Fibroblast of skin of right quadriceps (primary cell): ENCODE measurements around the gene RIMKLB.
"Not testable (repeated sequence)": the region's sequence is repeated elsewhere in the genome, so short reads cannot be mapped to it uniquely, and the experiment has no call there.

Experiments
- DNase-seq: peaks from one replicate; pipeline ENCODE4 v3.0.0-alpha.2; 2013

Gene RIMKLB

DNA sequence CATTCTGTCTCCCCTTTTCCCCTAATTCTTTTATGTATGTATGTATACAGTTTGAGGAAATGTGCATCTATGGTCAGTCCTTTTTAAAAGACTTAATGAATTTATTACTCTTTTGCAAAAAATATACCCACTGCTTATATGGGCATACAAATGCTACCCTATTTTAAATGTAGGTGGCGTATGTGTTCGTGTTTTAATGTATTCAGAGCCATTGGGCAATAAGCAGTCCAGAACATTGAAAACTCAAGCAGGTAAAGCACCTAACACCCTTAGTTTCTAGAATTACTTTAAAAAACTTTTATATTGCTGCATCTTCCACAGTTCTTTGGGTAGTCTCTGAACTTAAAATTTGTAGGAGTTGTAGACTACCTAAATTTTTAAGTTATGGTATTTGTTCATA, 82.1 kb downstream of the RIMKLB start:
- no peak for DNase-seq

GRCh38 chr12:8780389-8780788, 82.6 kb downstream of the RIMKLB start:
- peak; percentile 15 for DNase-seq

DNA sequence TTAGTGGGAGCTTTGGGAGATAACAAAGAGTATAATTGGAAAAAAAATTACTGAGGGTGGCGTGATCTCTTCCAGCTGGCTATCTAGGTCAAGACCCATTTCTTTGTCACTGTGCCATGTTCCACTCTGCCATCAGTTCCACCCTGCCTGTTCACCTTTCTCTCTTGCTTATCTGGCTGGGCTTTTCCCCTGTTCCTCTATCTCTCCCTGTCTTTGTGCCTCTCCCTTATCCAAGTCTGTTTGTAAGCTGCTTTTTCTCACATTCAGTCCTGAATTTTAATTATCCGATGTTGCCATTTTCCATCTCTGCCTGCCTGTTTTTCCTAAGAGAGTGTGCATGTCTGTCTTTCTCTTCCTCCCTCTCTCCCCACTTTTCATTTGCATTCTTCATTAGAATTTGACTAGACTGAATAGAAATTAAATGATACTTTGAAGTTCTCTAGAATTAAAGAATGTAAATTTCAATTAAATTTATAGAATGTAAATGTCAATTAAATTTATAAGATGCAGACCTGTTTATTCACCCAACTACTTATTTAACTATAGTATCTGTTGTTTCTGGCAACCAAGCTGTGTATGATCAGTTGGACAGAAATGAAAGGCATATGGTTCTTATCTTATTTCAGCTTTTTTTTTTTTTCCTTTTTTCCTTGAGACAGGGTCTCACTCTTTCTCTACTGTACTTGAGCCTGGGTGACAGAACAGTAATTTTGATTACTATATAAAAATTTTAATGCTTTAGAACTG, 83.8 kb downstream of the RIMKLB start:
- no peak for DNase-seq

- no peak for DNase-seq
These were observed 86.6 kb downstream of the RIMKLB start for GRCh38 chr12:8784290-8784888.

DNA sequence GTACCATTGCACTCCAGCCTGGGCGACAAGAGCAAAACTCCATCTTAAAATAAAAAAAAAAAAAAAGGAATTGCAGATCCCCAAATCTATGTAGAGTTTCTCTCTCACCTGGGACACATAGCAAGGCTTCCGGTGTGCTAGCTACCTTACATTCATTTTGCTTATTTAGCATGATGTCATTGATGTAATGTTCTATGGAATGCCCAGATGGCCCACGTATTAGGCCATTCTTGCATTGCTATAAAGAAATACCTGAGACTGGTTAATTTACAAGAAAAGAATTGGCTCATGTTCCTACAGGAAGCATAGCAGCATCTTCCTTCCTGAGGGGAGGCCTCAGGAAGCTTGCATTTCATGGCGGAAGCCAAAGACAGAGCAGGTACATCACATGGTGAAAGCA, 87.7 kb downstream of the RIMKLB start:
- no peak for DNase-seq

- DNase-seq = not testable (repeated sequence)
These were observed 89.4 kb downstream of the RIMKLB start for GRCh38 chr12:8787206-8787605.

DNA sequence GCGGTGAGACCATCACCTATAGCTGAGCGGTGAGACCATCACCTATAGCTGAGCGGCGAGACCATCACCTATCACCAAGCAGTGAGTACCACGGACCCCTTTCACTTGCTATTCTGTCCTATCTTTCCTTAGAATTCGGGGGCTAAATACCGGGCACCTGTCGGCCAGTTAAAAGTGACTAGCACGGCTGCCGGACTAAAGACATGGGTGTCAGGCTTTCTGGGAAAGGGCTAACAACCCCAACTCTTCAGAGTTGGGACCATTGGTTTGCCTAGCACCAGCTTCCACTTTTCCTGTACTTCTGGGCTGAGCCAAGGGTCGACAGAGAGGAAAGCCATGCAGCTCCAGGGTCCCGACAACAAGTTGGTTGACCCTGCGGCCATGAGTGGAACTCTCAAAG, 90.9 kb downstream of the RIMKLB start:
- DNase-seq = not testable (repeated sequence)

DNA sequence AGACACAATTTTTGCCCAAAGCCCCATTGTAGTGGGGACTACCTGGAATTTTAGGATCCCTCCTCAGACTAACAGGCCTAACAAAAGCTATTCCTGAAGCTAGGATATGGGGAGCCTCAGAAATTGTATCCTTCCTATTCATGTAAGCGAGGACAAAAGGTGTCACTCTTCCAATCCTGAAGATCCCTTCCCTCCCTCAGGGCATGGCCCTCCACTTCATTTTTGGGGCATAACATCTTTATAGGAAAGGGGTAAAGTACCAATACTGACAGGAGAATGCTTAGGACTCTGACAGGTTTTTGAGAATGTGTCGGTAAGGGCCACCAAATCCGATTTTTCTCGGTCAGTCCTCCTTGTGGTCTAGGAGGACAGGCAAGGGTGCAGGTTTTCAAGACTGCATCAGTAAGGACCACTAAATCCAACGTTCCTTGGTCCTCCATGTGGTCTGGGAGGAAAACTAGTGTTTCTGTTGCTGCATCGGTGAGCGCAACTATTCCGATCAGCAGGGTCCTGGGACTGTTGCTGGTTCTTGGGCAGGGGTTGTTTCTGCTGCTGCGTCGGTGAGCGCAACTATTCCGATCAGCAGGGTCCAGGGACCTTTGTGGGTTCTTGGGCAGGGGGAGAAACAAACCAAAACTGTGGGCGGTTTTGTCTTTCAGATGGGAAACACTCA, 91.7 kb downstream of the RIMKLB start:
- not testable (repeated sequence) for DNase-seq

GRCh38 chr12:8793226-8793625, 95.4 kb downstream of the RIMKLB start:
- not testable (repeated sequence) for DNase-seq

GRCh38 chr12:8794611-8795010, 96.8 kb downstream of the RIMKLB start:
- not testable (repeated sequence) for DNase-seq

GRCh38 chr12:8796831-8797626, 99.2 kb downstream of the RIMKLB start:
- no peak for DNase-seq

- DNase-seq = not testable (repeated sequence)
These were observed 103.4 kb downstream of the RIMKLB start for GRCh38 chr12:8801213-8801612.

DNA sequence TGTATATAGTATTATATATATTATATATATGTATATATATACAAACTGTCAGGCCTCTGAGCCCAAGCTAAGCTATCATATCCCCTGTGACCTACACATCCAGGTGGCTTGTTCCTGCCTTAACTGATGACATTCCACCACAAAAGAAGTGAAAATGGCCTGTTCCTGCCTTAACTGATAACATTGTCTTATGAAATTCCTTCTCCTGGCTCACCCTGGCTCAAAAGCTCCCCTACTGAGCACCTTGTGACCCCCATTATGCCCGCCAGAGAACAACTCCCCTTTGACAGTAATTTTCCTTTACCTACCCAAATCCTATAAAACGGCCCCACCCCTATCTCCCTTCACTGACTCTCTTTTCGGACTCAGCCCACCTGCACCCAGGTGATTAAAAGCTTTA, 107.0 kb downstream of the RIMKLB start:
- DNase-seq = not testable (repeated sequence)

DNA sequence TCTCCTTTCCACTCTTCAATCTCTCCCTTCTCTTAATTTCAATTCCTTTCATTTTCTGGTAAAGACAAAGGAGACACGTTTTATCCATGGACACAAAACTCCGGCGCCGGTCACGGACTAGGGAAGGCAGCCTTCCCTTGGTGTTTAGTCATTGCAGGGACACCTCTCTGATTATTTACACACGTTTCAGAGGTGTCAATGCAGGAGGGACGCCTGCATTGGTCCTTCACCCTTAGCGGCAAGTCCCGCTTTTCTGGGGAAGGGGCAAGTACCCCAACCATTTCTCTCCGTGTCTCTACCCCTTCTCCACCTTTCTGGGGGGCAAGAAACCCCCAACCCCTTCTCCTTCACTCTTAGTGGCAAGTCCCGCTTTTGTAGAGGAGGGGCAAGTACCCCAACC, 107.7 kb downstream of the RIMKLB start:
- DNase-seq = not testable (repeated sequence)

- DNase-seq = peak; percentile 15
These were observed 109.3 kb downstream of the RIMKLB start for GRCh38 chr12:8807084-8807483.

DNA sequence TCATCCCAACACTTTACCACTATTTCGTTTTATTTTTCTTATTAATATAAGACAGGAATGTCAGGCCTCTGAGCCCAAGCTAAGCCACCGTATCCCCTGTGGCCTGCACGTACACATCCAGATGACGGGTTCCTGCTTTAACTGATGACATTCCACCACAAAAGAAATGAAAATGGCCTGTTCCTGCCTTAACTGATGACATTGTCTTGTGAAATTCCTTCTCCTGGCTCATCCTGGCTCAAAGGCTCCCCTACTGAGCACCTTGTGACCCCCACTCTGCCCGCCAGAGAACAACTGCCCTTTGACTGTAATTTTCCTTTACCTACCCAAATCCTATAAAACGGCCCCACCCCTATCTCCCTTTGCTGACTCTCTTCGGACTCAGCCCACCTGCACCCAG, 112.3 kb downstream of the RIMKLB start:
- DNase-seq = not testable (repeated sequence)

- DNase-seq = no peak
These were observed 116.0 kb downstream of the RIMKLB start for GRCh38 chr12:8813572-8814357.

GRCh38 chr12:8816448-8817050, 118.8 kb downstream of the RIMKLB start:
- DNase-seq = no peak

DNA sequence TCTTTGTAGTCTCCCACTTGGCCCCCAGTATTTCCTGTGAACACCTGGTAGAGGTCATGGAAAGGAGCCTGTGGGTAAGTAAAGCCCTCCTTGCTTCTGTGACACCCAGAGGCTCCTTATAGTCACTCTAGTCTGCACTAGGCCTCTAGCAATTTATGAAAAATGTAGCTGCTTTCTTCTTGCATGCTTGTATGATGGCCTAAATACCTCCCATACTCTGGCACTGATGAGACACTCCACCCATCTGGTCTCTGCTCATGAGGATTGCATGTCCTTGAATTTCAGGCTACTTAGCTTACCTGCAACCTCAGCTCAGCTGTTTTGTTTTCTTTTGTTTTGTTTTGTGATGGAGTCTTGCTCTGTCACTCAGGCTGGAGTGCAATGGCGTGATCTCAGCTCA, 120.1 kb downstream of the RIMKLB start:
- no peak for DNase-seq

GRCh38 chr12:8818526-8818925, 120.7 kb downstream of the RIMKLB start:
- no peak for DNase-seq

DNA sequence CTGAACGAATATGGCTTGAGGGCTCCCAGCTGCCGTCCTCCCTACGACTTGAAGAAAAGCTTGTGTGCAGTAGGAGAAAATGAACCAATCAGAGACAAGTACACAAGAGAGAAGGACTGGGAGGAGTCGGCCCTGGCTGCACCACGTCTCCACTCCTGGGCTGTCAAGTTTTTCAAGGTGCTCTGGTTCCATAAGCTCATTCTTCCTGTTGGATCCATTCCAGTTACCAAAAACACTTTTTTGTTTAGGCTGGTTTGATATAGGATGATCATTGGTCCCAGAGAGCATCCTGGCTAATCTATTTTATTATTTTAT, 121.8 kb downstream of the RIMKLB start:
- DNase-seq = no peak
